ENCODE results near the gene NUFIP1. TPM values are rescaled to one million over a fixed set of nuclear protein-coding genes. Genes with fewer than 3 reads are reported as not detected.

The NUFIP1 gene
- total and polyA plus RNA-seq, 8 donors = 1.3 to 4.4 (median 2.4) TPM; not detected in 2

- Histone ChIP-seq H3K27me3 (no peaks in the 10 kb centered on the region), H3K36me3 (no peaks in the 10 kb centered on the region), H3K4me3 (no peak overlapping the region), H3K27ac (no peak overlapping the region), H3K4me1 (peaks cover 3 to 13% (median 7%) of the 10 kb centered on the region in 4 donors), H3K9me3 (peaks cover 0 to 11% (median 5%) of the 10 kb centered on the region in 4 donors)
- WGBS, 5 donors = 91 to 96% (median 93%) methylated on average over 3 of the region's 3 CpGs
- no peak for DNase-seq
- intact Hi-C loops (cut with DNase I; ENCODE audit: low total_unique reads) = no loop called here
- TF ChIP-seq CTCF (IDR thresholded peaks at IDR 0.05) (no peak), EP300 (IDR thresholded peaks at IDR 0.05) (no peak), POLR2A (IDR thresholded peaks at IDR 0.05) (no peak), POLR2AphosphoS5 (IDR thresholded peaks at IDR 0.05) (no peak)
Measured at GRCh38 chr13:44912278-44913016, 76.8 kb downstream of the NUFIP1 start.

- WGBS, 5 donors = 59 to 92% (median 70%) methylated on average over 5 of the region's 5 CpGs
Measured at GRCh38 chr13:44908712-44909111, 80.6 kb downstream of the NUFIP1 start.

GRCh38 chr13:44908266-44908665 lies 81.0 kb downstream of the NUFIP1 start:
- H3K27me3 ChIP-seq = no peaks in the 10 kb centered on the region
- TF ChIP-seq POLR2A (IDR thresholded peaks at IDR 0.05) = no peak
- TF ChIP-seq POLR2AphosphoS5 (IDR thresholded peaks at IDR 0.05) = no peak
- no peak for TF ChIP-seq EP300 (IDR thresholded peaks at IDR 0.05)
- TF ChIP-seq CTCF (IDR thresholded peaks at IDR 0.05) = no peak
- H3K9me3 ChIP-seq = peaks cover 0 to 11% (median 5%) of the 10 kb centered on the region in 4 donors
- DNase-seq = no peak
- 69 to 82% (median 75%) methylated on average over 1 of the region's 1 CpG for WGBS, 5 donors
- H3K4me1 ChIP-seq = peaks cover 25 to 44% (median 39%) of the 10 kb centered on the region in 4 donors
- peak overlapping the region in 1 of 5 donors; percentile 89 for H3K27ac ChIP-seq
- intact Hi-C loops (cut with DNase I; ENCODE audit: low total_unique reads) = loop anchor here (10.0 kb wide), 1 partner anchor 57 kb away; no protein-coding TSS in a partner anchor
- no peak overlapping the region for H3K4me3 ChIP-seq
- no peaks in the 10 kb centered on the region for H3K36me3 ChIP-seq

More at GRCh38 chr13:44908712-44909111, 80.6 kb downstream of the NUFIP1 start:
- Histone ChIP-seq H3K27me3 (no peaks in the 10 kb centered on the region), H3K27ac (no peak overlapping the region), H3K9me3 (peaks cover 0 to 11% (median 5%) of the 10 kb centered on the region in 4 donors), H3K36me3 (no peaks in the 10 kb centered on the region), H3K4me3 (no peak overlapping the region), H3K4me1 (peaks cover 25 to 41% (median 34%) of the 10 kb centered on the region in 4 donors)
- no peak for DNase-seq
- intact Hi-C loops (cut with DNase I; ENCODE audit: low total_unique reads) = loop anchor here (10.0 kb wide), 1 partner anchor 56 kb away; no protein-coding TSS in a partner anchor
- TF ChIP-seq POLR2A (IDR thresholded peaks at IDR 0.05) (no peak), POLR2AphosphoS5 (IDR thresholded peaks at IDR 0.05) (no peak), EP300 (IDR thresholded peaks at IDR 0.05) (no peak), CTCF (IDR thresholded peaks at IDR 0.05) (no peak)

- no peak for TF ChIP-seq CTCF (IDR thresholded peaks at IDR 0.05)
- TF ChIP-seq POLR2AphosphoS5 (IDR thresholded peaks at IDR 0.05) = peak in 1 of 3 donors; percentile 73
- TF ChIP-seq EP300 (IDR thresholded peaks at IDR 0.05) = no peak
- no peak for TF ChIP-seq POLR2A (IDR thresholded peaks at IDR 0.05)
- peaks cover 25 to 49% (median 42%) of the 10 kb centered on the region in 4 donors for H3K4me1 ChIP-seq
- H3K27me3 ChIP-seq = no peaks in the 10 kb centered on the region
- 16 to 29% (median 27%) methylated on average over 6 of the region's 6 CpGs for WGBS, 5 donors
- peak; percentile 69 to 88 for DNase-seq
- no peak overlapping the region for H3K4me3 ChIP-seq
- H3K27ac ChIP-seq = peak overlapping the region; percentile 43 to 89 (median 67)
- H3K36me3 ChIP-seq = no peaks in the 10 kb centered on the region
- peaks cover 0 to 9% (median 4%) of the 10 kb centered on the region in 4 donors for H3K9me3 ChIP-seq
- intact Hi-C loops (cut with DNase I; ENCODE audit: low total_unique reads) = loop anchor here (10.0 kb wide), 1 partner anchor 58 kb away; no protein-coding TSS in a partner anchor
Measured at GRCh38 chr13:44906713-44907112, 82.6 kb downstream of the NUFIP1 start.

Data from stomach (tissue), 9 donors.